HepG2 (cell line): ENCODE data around the gene SMARCAD1. TPM values are rescaled to one million over a fixed set of nuclear protein-coding genes. Genes with fewer than 3 reads are reported as not detected.

ENCODE experiments used
- ATAC-seq: fragments of 200-7000 bp; cut with Tn5 transposase; 3 replicates; pipeline ENCODE4 v1.9.1; 2020; ENCODE audit warnings: mild to moderate bottlenecking, moderate library complexity
- BruUV-seq: library from RNA; stranded (reverse); fragments of 400-500 nt; replicated peaks from 2 replicates; lab custom pipeline; 2021; lab: Mats Ljungman, UMichigan
- CTCF ChIA-PET: fragments of 300-600 bp; formaldehyde crosslinking; extraction: SDS; loops from one replicate; lab custom pipeline; 2021; ENCODE audit warnings: low total read pairs, inconsistent platforms, low intra/inter-chr PET ratio; lab: Yijun Ruan, JAX
- POLR2A ChIA-PET: fragments of 350-600 bp; sonication (Branson Sonifier 250); formaldehyde crosslinking; loops from one replicate; lab custom pipeline; 2020; ENCODE audit warnings: antibody characterized with exemption, inconsistent platforms; lab: Yijun Ruan, JAX
- DNase-seq: peaks from one replicate; pipeline ENCODE4 v3.0.0-alpha.2; 2015; ENCODE audit warnings: low spot score
- FAIRE-seq: peaks from 3 replicates; lab custom pipeline; 2011; peaks lifted over from hg19 to GRCh38; lab: Jason Lieb, UNC
- H2AFZ ChIP-seq: one replicate; pipeline ENCODE4 v1.6.1; 2011; ENCODE audit warnings: low read length, inconsistent platforms
- H3K27ac ChIP-seq: fragments of 300-600 bp; 3 replicates; pipeline ENCODE4 v1.8.0; 2011; ENCODE audit warnings: mixed run types, mild to moderate bottlenecking, mixed read lengths, low read length, inconsistent platforms; ENCODE audit not compliant: insufficient read depth; ENCODE audit errors: extremely low read length
- H3K27me3 ChIP-seq, 2 experiments: fragments of 200-600 bp in 1 of 2; 2 replicates in 1 of 2; 3 replicates in 1 of 2; pipeline versions ENCODE4 v1.6.0 to v1.8.0; 2011; ENCODE audit warnings: low read length in 2 of 2, mild to moderate bottlenecking in 2 of 2, moderate library complexity in 2 of 2, inconsistent platforms in 1 of 2; ENCODE audit not compliant: insufficient read depth in 2 of 2, control insufficient read depth in 1 of 2
- H3K36me3 ChIP-seq, 2 experiments: fragments of 200-600 bp in 1 of 2; replicated peaks in 1 of 2; 2 replicates in 1 of 2; 3 replicates in 1 of 2; pipeline versions ENCODE4 v1.5.1 to v1.8.0; 2011; ENCODE audit warnings: low read length in 2 of 2, inconsistent platforms in 1 of 2; ENCODE audit not compliant: insufficient read depth in 2 of 2, control insufficient read depth in 1 of 2
- H3K4me1 ChIP-seq: 2 replicates; pipeline ENCODE4 v1.5.1; 2012; ENCODE audit warnings: low read length, inconsistent platforms; ENCODE audit not compliant: insufficient read depth
- H3K4me2 ChIP-seq: 2 replicates; pipeline ENCODE4 v1.6.0; 2011; ENCODE audit warnings: low read depth, low read length, inconsistent platforms
- H3K4me3 ChIP-seq, 3 experiments: fragments of 200-600 bp in 1 of 3; sonication (generic), shearing (Covaris generic) in 1 of 3; replicated peaks in 1 of 3; 2 replicates each; pipeline ENCODE4 v1.5.1; 2011 to 2016; ENCODE audit warnings: low read length in 3 of 3, inconsistent platforms in 2 of 3, low read depth in 2 of 3, mild to moderate bottlenecking in 2 of 3, control low read depth in 1 of 3, mixed read lengths in 1 of 3; ENCODE audit not compliant: insufficient read depth in 1 of 3
- H3K79me2 ChIP-seq: one replicate; pipeline ENCODE4 v1.6.1; 2011; ENCODE audit warnings: low read length, inconsistent platforms; ENCODE audit not compliant: insufficient read depth
- H3K9ac ChIP-seq: 2 replicates; pipeline ENCODE4 v1.6.0; 2011; ENCODE audit warnings: mild to moderate bottlenecking, low read depth, low read length, inconsistent platforms; ENCODE audit not compliant: insufficient read depth
- H3K9me3 ChIP-seq: 2 replicates; pipeline ENCODE4 v1.5.1; 2012; ENCODE audit warnings: mild to moderate bottlenecking, low read length
- H4K20me1 ChIP-seq: 2 replicates; pipeline ENCODE4 v1.6.0; 2011; ENCODE audit warnings: inconsistent platforms, mild to moderate bottlenecking, low read length, moderate library complexity; ENCODE audit not compliant: insufficient read depth
- ARID3A ChIP-seq: IDR thresholded peaks from 2 replicates; pipeline ENCODE4 v1.6.1; 2012; ENCODE audit warnings: low read depth, low read length, improper control_type of control experiment
- CENPX ChIP-seq: sonication (generic); formaldehyde crosslinking; IDR thresholded peaks from 2 replicates; pipeline ENCODE4 v1.9.0; 2021; ENCODE audit warnings: mild to moderate bottlenecking, missing genetic modification reagents, moderate library complexity
- CREB1 ChIP-seq, 2 experiments: fragments of 450-650 bp in 1 of 2; IDR thresholded peaks; 2 replicates each; pipeline ENCODE4 v1.6.1; 2016 to 2017; ENCODE audit warnings: control low read depth in 1 of 2, mild to moderate bottlenecking in 1 of 2, missing compliant biosample characterization in 1 of 2, missing genetic modification characterization in 1 of 2
- PHF20 ChIP-seq: sonication (generic); formaldehyde crosslinking; IDR thresholded peaks from 2 replicates; pipeline ENCODE4 v1.5.0; 2020; ENCODE audit warnings: mild to moderate bottlenecking, missing genetic modification reagents
- PHF8 ChIP-seq: sonication (generic); formaldehyde crosslinking; IDR thresholded peaks from 2 replicates; pipeline ENCODE4 v1.5.0; 2020; ENCODE audit warnings: missing genetic modification reagents
- POGK ChIP-seq: sonication (generic); formaldehyde crosslinking; conservative IDR thresholded peaks from 2 replicates; pipeline ENCODE4 v1.8.0; 2022; ENCODE audit warnings: mild to moderate bottlenecking, moderate library complexity, missing genetic modification reagents
- PRDM15 ChIP-seq: sonication (generic); formaldehyde crosslinking; IDR thresholded peaks from 2 replicates; pipeline ENCODE4 v1.4.0; 2020; ENCODE audit warnings: missing genetic modification reagents
- RORA ChIP-seq: sonication (generic); formaldehyde crosslinking; IDR thresholded peaks from 2 replicates; pipeline ENCODE4 v1.5.0; 2020; ENCODE audit warnings: mild to moderate bottlenecking, missing genetic modification reagents, moderate library complexity
- ZBTB7A ChIP-seq: sonication (generic); formaldehyde crosslinking; IDR thresholded peaks from 2 replicates; pipeline ENCODE4 v1.8.0; 2022; ENCODE audit warnings: mild to moderate bottlenecking, missing genetic modification reagents
- ZBTB7B ChIP-seq: sonication (generic); formaldehyde crosslinking; IDR thresholded peaks from 2 replicates; pipeline ENCODE4 v1.4.0; 2020; ENCODE audit warnings: missing genetic modification reagents
- ZNF101 ChIP-seq: sonication (generic); formaldehyde crosslinking; IDR thresholded peaks from 2 replicates; pipeline ENCODE4 v1.4.0; 2020; ENCODE audit warnings: mild to moderate bottlenecking, low read depth, missing genetic modification reagents, borderline replicate concordance
- ZNF260 ChIP-seq: sonication (generic); formaldehyde crosslinking; IDR thresholded peaks from 2 replicates; pipeline ENCODE4 v1.4.0; 2020; ENCODE audit warnings: missing genetic modification reagents, low read depth, mild to moderate bottlenecking, borderline replicate concordance
- ZNF296 ChIP-seq: sonication (generic); formaldehyde crosslinking; conservative IDR thresholded peaks from 2 replicates; pipeline ENCODE4 v1.5.0; 2020; ENCODE audit warnings: mild to moderate bottlenecking, missing genetic modification reagents
- ZNF468 ChIP-seq: sonication (generic); formaldehyde crosslinking; IDR thresholded peaks from 2 replicates; pipeline ENCODE4 v1.8.0; 2022; ENCODE audit warnings: mild to moderate bottlenecking, moderate library complexity, missing genetic modification reagents
- ZNF720 ChIP-seq: sonication (generic); formaldehyde crosslinking; IDR thresholded peaks from 2 replicates; pipeline ENCODE4 v1.4.0; 2020; ENCODE audit warnings: missing genetic modification reagents
- ZSCAN31 ChIP-seq: sonication (generic); formaldehyde crosslinking; IDR thresholded peaks from 2 replicates; pipeline ENCODE4 v1.5.0; 2020; ENCODE audit warnings: low read depth, mild to moderate bottlenecking, missing genetic modification reagents
- WGBS: methylation state at CpG from one replicate; pipeline ENCODE4 v1.1.6; 2017; ENCODE audit warnings: low lambda C conversion rate; 5-methylcytosine and 5-hydroxymethylcytosine counted together
- in situ Hi-C: cut with HindIII; loops from 2 replicates; pipeline ENCODE4 v1.10.0; 2017; ENCODE audit warnings: low pct_unique_long_range_greater_than_20kb; ENCODE audit not compliant: extremely low pct_ligation_motif_present
- intact Hi-C: fragments of 100-400 bp; cut with micrococcal nuclease; formaldehyde crosslinking; loops from one replicate; pipeline ENCODE4 v1.10.0; 2022; ENCODE audit not compliant: unreplicated experiment
- polyA plus RNA-seq, 8 experiments: library from polyadenylated mRNA; depleted of rRNA in 3 of 8; stranded (reverse) in 7 of 8; unstranded in 1 of 8; fragments of >200 nt; fragmentation: Illumina TruSeq in 4 of 8; extraction: Trizol in 4 of 8; gene quantifications; 2 replicates each; pipeline versions ENCODE4 v1.2.1 to v1.2.3, GENCODE V29; 2011 to 2016; ENCODE audit warnings: low read depth in 4 of 8, missing spikeins in 1 of 8, mixed read lengths in 1 of 8; ENCODE audit not compliant: insufficient read depth in 1 of 8
- total RNA-seq, 5 experiments: library from RNA; depleted of rRNA; stranded (reverse); fragments of >200 nt; fragmentation: Illumina TruSeq; extraction: Trizol; gene quantifications; 2 replicates each; pipeline ENCODE4 v1.2.3, GENCODE V29; 2016; ENCODE audit warnings: low read depth in 1 of 5
- TF ChIP-seq, protein P1 (sequence below): sonication (generic); formaldehyde crosslinking; IDR thresholded peaks from 2 replicates; pipeline ENCODE4 v1.5.1; 2020; ENCODE audit warnings: missing genetic modification reagents, mild to moderate bottlenecking, borderline replicate concordance

SMARCAD1 gene
- total and polyA plus RNA-seq, 2 of the 13 experiments (the other 11 are each of a cell fraction or from before 2014, with no cell fraction given) = 18.2 to 35.9 TPM

DNA sequence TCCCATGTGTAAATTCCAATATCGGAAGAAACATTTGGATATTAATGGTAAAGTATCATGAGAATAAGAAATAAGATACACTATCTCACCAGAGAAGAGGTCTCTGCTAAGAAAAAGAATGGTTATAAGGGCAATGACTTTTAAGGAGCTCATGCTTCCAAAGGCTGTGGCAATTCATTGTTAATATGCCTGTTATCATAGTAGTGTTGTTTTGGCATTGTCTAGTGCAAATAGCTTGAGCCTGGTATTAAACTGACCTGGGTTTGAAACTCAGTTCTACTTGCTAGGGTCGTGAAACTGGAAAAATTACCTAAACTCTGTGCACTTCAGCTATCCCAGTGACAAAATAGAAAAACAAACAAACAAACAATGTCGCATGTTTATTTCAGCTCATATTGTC, 126.2 kb downstream of the SMARCAD1 start:
- H3K9me3 ChIP-seq = no peaks in the 10 kb centered on the region
- ATAC-seq (no peak), DNase-seq (no peak), FAIRE-seq (no peak)
- 42% methylated on average over 3 of the region's 3 CpGs for WGBS
- H3K27me3 ChIP-seq = no peaks in the 10 kb centered on the region
- no peak overlapping the region for H3K9ac ChIP-seq
- no peaks in the 10 kb centered on the region for H3K4me1 ChIP-seq
- H3K4me2 ChIP-seq = no peak overlapping the region
- H2AFZ ChIP-seq = no peak overlapping the region
- H4K20me1 ChIP-seq = no peaks in the 10 kb centered on the region
- H3K27ac ChIP-seq = no peak overlapping the region
- intact Hi-C loops (no loop called here), in situ Hi-C loops (no loop called here)
- H3K4me3 ChIP-seq = no peak overlapping the region
- no peaks in the 10 kb centered on the region for H3K36me3 ChIP-seq
- ChIA-PET CTCF (no interaction called here), POLR2A (no interaction called here)
- no TSS peak for BruUV-seq
- no peaks in the 10 kb centered on the region for H3K79me2 ChIP-seq
- TF ChIP-seq ZNF468 (no peak), ZNF101 (no peak), ARID3A (no peak), RORA (no peak), CREB1 (IDR thresholded peaks at IDR 0.05) (no peak), CREB1 (CRISPR knock-in tag; IDR thresholded peaks at IDR 0.05) (no peak), ZSCAN31 (CRISPR knock-in tag) (no peak), PRDM15 (no peak), PHF20 (CRISPR knock-in tag) (no peak), POGK (no peak), ZBTB7B (CRISPR knock-in tag) (no peak), CENPX (no peak), ZNF296 (CRISPR knock-in tag) (no peak), PHF8 (CRISPR knock-in tag) (no peak), ZNF260 (CRISPR knock-in tag) (no peak), ZNF720 (CRISPR knock-in tag) (no peak), ZBTB7A (CRISPR knock-in tag) (no peak)
- TF ChIP-seq, protein P1, sequence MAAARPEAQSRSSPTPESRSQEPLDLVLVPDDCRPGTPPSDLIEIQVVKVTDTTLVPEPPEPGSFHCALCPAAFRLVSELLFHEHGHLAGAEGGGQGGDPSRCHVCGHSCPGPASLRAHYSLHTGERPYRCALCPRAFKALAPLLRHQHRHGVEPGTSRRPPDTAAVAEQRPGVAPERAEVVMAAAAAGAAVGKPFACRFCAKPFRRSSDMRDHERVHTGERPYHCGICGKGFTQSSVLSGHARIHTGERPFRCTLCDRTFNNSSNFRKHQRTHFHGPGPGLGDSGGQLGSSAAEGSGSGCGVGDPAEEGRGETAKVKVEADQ (CRISPR knock-in tag) = no peak
